Measurements from ENCODE around the gene SIGLEC7.
A peak's percentile ranks its signal among the peaks of the same experiment; 100 is the strongest.

Gene SIGLEC7

GRCh38 chr19:51147663-51148062 is 5.6 kb downstream of the SIGLEC7 start:
- no peak overlapping the region for H3K4me3 ChIP-seq (ENCODE audit: low read depth, low read length)
- TF ChIP-seq MAX (IDR thresholded peaks at IDR 0.05; ENCODE audit: low read depth, low read length) (no peak), POLR2A (IDR thresholded peaks at IDR 0.05; ENCODE audit: extremely low read depth, insufficient read length) (no peak), CTCF (IDR thresholded peaks at IDR 0.05; ENCODE audit: low read depth, low read length) (no peak), MYC (IDR thresholded peaks at IDR 0.05; ENCODE audit: low read depth, low read length) (no peak)

DNA sequence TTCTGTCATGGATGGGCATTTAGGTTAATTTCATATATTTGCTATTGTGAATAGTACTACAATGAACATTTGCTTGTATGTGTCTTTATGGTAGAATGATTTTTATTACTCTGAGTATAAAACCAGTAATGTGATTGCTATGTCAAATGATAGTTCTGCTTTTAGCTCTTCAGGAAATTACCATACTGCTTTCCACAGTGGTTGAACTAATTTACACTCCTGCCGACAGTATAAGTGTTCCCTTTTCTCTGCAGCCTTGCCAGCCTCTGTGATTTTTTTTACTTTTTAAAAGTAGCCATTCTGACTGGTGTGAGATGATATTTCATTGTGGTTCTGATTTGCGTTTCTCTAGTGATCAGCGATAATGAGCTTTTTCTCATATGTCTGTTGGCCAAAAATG is 6.5 kb downstream of the SIGLEC7 start:
- TF ChIP-seq CTCF (IDR thresholded peaks at IDR 0.05; ENCODE audit: low read depth, low read length) (no peak), POLR2A (IDR thresholded peaks at IDR 0.05; ENCODE audit: extremely low read depth, insufficient read length) (no peak), MYC (IDR thresholded peaks at IDR 0.05; ENCODE audit: low read depth, low read length) (no peak), MAX (IDR thresholded peaks at IDR 0.05; ENCODE audit: low read depth, low read length) (no peak)
- peak; percentile 30 for DNase-seq (ENCODE audit: low read depth)
- no peak overlapping the region for H3K4me3 ChIP-seq (ENCODE audit: low read depth, low read length)

More at GRCh38 chr19:51147663-51148062, 5.6 kb downstream of the SIGLEC7 start:
- no peak for DNase-seq (ENCODE audit: low read depth)

- no peak for DNase-seq (ENCODE audit: low read depth)
- no peak for TF ChIP-seq CTCF (IDR thresholded peaks at IDR 0.05; ENCODE audit: low read depth, low read length)
- TF ChIP-seq MYC (IDR thresholded peaks at IDR 0.05; ENCODE audit: low read depth, low read length), result no peak
- no peak for TF ChIP-seq MAX (IDR thresholded peaks at IDR 0.05; ENCODE audit: low read depth, low read length)
- TF ChIP-seq POLR2A (IDR thresholded peaks at IDR 0.05; ENCODE audit: extremely low read depth, insufficient read length), result no peak
- no peak overlapping the region for H3K4me3 ChIP-seq (ENCODE audit: low read depth, low read length)
These were observed 8.5 kb downstream of the SIGLEC7 start for GRCh38 chr19:51150627-51151026.

- TF ChIP-seq POLR2A (IDR thresholded peaks at IDR 0.05; ENCODE audit: extremely low read depth, insufficient read length) (no peak), MAX (IDR thresholded peaks at IDR 0.05; ENCODE audit: low read depth, low read length) (no peak), CTCF (IDR thresholded peaks at IDR 0.05; ENCODE audit: low read depth, low read length) (no peak), MYC (IDR thresholded peaks at IDR 0.05; ENCODE audit: low read depth, low read length) (no peak)
- DNase-seq (ENCODE audit: low read depth), result no peak
- no peak overlapping the region for H3K4me3 ChIP-seq (ENCODE audit: low read depth, low read length)
These were observed 14.6 kb downstream of the SIGLEC7 start for GRCh38 chr19:51156710-51157109.

DNA sequence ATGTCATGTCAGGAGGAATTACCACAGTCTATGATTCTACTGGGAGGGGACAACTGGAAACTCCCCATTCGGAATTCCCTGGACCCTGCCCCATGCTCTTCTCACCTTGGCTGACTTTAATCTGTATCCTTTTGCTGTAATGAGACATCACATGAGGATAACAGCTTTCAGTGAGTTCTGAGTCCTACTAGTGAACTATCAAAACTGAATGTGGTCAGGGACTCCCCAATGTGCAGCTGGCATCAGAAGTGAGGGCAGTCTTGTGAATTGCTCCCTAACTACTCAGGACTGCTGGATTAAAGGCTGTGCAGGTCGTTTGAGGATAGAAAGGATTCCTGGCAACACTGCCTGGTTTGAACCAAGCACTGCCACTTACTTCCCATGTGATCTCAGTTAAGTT is 15.2 kb downstream of the SIGLEC7 start:
- no peak for DNase-seq (ENCODE audit: low read depth)
- H3K4me3 ChIP-seq (ENCODE audit: low read depth, low read length), result no peak overlapping the region
- no peak for TF ChIP-seq MAX (IDR thresholded peaks at IDR 0.05; ENCODE audit: low read depth, low read length)
- no peak for TF ChIP-seq POLR2A (IDR thresholded peaks at IDR 0.05; ENCODE audit: extremely low read depth, insufficient read length)
- TF ChIP-seq MYC (IDR thresholded peaks at IDR 0.05; ENCODE audit: low read depth, low read length), result no peak
- TF ChIP-seq CTCF (IDR thresholded peaks at IDR 0.05; ENCODE audit: low read depth, low read length), result no peak

Data from NB4 (cell line).